H9 (cell line): ENCODE results near the gene SRPK2. TPM values are rescaled to one million over a fixed set of nuclear protein-coding genes. Genes with fewer than 3 reads are reported as not detected.

Experiments used
- DNase-seq: peaks from one replicate; pipeline ENCODE4 v3.0.0-alpha.2; 2017
- H2AFZ ChIP-seq: one replicate; pipeline ENCODE4 v1.6.1; 2013; ENCODE audit warnings: mild to moderate bottlenecking, low read length, control low read depth, moderate library complexity
- H2AK5ac ChIP-seq: 2 replicates; pipeline ENCODE4 v1.6.1; 2013; ENCODE audit warnings: low read length, control low read depth, mixed read lengths; ENCODE audit not compliant: insufficient read length
- H2BK120ac ChIP-seq: one replicate; pipeline ENCODE4 v1.6.1; 2013; ENCODE audit warnings: low read depth, mild to moderate bottlenecking, low read length, control low read depth, inconsistent platforms; ENCODE audit not compliant: poor library complexity, severe bottlenecking
- H2BK12ac ChIP-seq: 2 replicates; pipeline ENCODE4 v1.6.1; 2013; ENCODE audit warnings: low read length, control low read depth, mixed read lengths, low read depth; ENCODE audit not compliant: insufficient read length
- H2BK15ac ChIP-seq: 2 replicates; pipeline ENCODE4 v1.6.1; 2013; ENCODE audit warnings: low read depth, low read length, control low read depth
- H2BK20ac ChIP-seq: one replicate; pipeline ENCODE4 v1.6.1; 2013; ENCODE audit warnings: low read depth, mild to moderate bottlenecking, low read length, control low read depth, inconsistent platforms; ENCODE audit not compliant: poor library complexity, severe bottlenecking
- H2BK5ac ChIP-seq: 2 replicates; pipeline ENCODE4 v1.6.1; 2013; ENCODE audit warnings: low read length, control low read depth, mixed read lengths; ENCODE audit not compliant: insufficient read length
- H3K14ac ChIP-seq: 2 replicates; pipeline ENCODE4 v1.6.1; 2013; ENCODE audit warnings: low read length, control low read depth; ENCODE audit not compliant: insufficient read depth
- H3K18ac ChIP-seq: 2 replicates; pipeline ENCODE4 v1.6.1; 2013; ENCODE audit warnings: low read depth, mild to moderate bottlenecking, mixed read lengths, low read length, control low read depth; ENCODE audit not compliant: insufficient read length
- H3K23ac ChIP-seq: 2 replicates; pipeline ENCODE4 v1.6.1; 2013; ENCODE audit warnings: low read length, control low read depth, mixed read lengths, low read depth; ENCODE audit not compliant: insufficient read length
- H3K23me2 ChIP-seq: 2 replicates; pipeline ENCODE4 v1.6.1; 2013; ENCODE audit warnings: low read depth, mild to moderate bottlenecking, mixed read lengths, low read length, control low read depth; ENCODE audit not compliant: insufficient read length, poor library complexity, severe bottlenecking
- H3K27ac ChIP-seq: 2 replicates; pipeline ENCODE4 v1.5.1; 2013; ENCODE audit warnings: low read length, control low read depth, mixed read lengths, low read depth; ENCODE audit not compliant: insufficient read length
- H3K27me3 ChIP-seq: 2 replicates; pipeline ENCODE4 v1.6.1; 2013; ENCODE audit warnings: low read length, control low read depth, inconsistent platforms; ENCODE audit not compliant: insufficient read depth
- H3K4ac ChIP-seq: 2 replicates; pipeline ENCODE4 v1.6.1; 2013; ENCODE audit warnings: low read depth, mild to moderate bottlenecking, control low read depth, inconsistent platforms, low read length, moderate library complexity
- H3K4me1 ChIP-seq: 2 replicates; pipeline ENCODE4 v1.6.1; 2013; ENCODE audit warnings: low read length, control low read depth, inconsistent platforms; ENCODE audit not compliant: insufficient read depth
- H3K4me2 ChIP-seq: 2 replicates; pipeline ENCODE4 v1.6.1; 2013; ENCODE audit warnings: low read length, control low read depth, mixed read lengths; ENCODE audit not compliant: insufficient read length, insufficient read depth
- H3K56ac ChIP-seq: 2 replicates; pipeline ENCODE4 v1.6.1; 2013; ENCODE audit warnings: low read depth, mild to moderate bottlenecking, mixed read lengths, low read length, control low read depth; ENCODE audit not compliant: insufficient read length
- H3K79me1 ChIP-seq: 2 replicates; pipeline ENCODE4 v1.6.1; 2013; ENCODE audit warnings: low read depth, mild to moderate bottlenecking, moderate library complexity, low read length, control low read depth, inconsistent platforms; ENCODE audit not compliant: insufficient read depth, poor library complexity, severe bottlenecking
- H3K79me2 ChIP-seq: 2 replicates; pipeline ENCODE4 v1.6.1; 2013; ENCODE audit warnings: low read length, control low read depth, inconsistent platforms; ENCODE audit not compliant: insufficient read depth
- H3K9ac ChIP-seq: 2 replicates; pipeline ENCODE4 v1.6.1; 2013; ENCODE audit warnings: low read length, control low read depth, mixed read lengths; ENCODE audit not compliant: insufficient read length; ENCODE audit errors: extremely low read depth
- H3K9me3 ChIP-seq: one replicate; pipeline ENCODE4 v1.6.1; 2013; ENCODE audit warnings: low read depth, low read length, inconsistent platforms; ENCODE audit not compliant: control insufficient read depth
- H3T11ph ChIP-seq: one replicate; pipeline ENCODE4 v1.6.1; 2013; ENCODE audit warnings: mild to moderate bottlenecking, low read length, control low read depth, inconsistent platforms
- H4K20me1 ChIP-seq: one replicate; pipeline ENCODE4 v1.6.1; 2013; ENCODE audit not compliant: control insufficient read depth, insufficient read length, insufficient read depth
- H4K5ac ChIP-seq: 2 replicates; pipeline ENCODE4 v1.6.1; 2013; ENCODE audit warnings: low read depth, mild to moderate bottlenecking, mixed read lengths, low read length, control low read depth; ENCODE audit not compliant: insufficient read length
- H4K8ac ChIP-seq: replicated peaks from 2 replicates; pipeline ENCODE4 v1.6.1; 2013; ENCODE audit warnings: low read length, control low read depth, mixed read lengths, low read depth; ENCODE audit not compliant: insufficient read length
- H4K91ac ChIP-seq: 2 replicates; pipeline ENCODE4 v1.6.1; 2013; ENCODE audit warnings: low read depth, mild to moderate bottlenecking, moderate library complexity, mixed read lengths, low read length, control low read depth; ENCODE audit not compliant: insufficient read length
- H3K27ac Mint-ChIP-seq, 3 experiments: 2 replicates in 2 of 3; 3 replicates in 1 of 3; pipeline ENCODE4 v1.8.0; 2020 to 2021; ENCODE audit warnings: mixed read lengths in 3 of 3, mild to moderate bottlenecking in 1 of 3, moderate library complexity in 1 of 3
- H3K27me3 Mint-ChIP-seq: 2 replicates; pipeline ENCODE4 v1.8.0; 2021; ENCODE audit warnings: low read depth, mild to moderate bottlenecking, moderate library complexity, mixed read lengths
- H3K36me3 Mint-ChIP-seq, 3 experiments: 2 replicates in 2 of 3; 3 replicates in 1 of 3; pipeline ENCODE4 v1.8.0; 2020 to 2021; ENCODE audit warnings: low read depth in 3 of 3, mixed read lengths in 3 of 3; ENCODE audit not compliant: insufficient read depth in 1 of 3
- H3K4me1 Mint-ChIP-seq, 2 experiments: 2 replicates each; pipeline ENCODE4 v1.8.0; 2020; ENCODE audit warnings: mixed read lengths in 2 of 2
- H3K4me3 Mint-ChIP-seq, 2 experiments: 2 replicates in 1 of 2; 3 replicates in 1 of 2; pipeline ENCODE4 v1.8.0; 2020 to 2021; ENCODE audit warnings: mild to moderate bottlenecking in 2 of 2, mixed read lengths in 2 of 2, moderate library complexity in 1 of 2
- H3K9me3 Mint-ChIP-seq, 2 experiments: 2 replicates in 1 of 2; 3 replicates in 1 of 2; pipeline ENCODE4 v1.8.0; 2020; ENCODE audit warnings: mild to moderate bottlenecking in 2 of 2, mixed read lengths in 2 of 2, moderate library complexity in 1 of 2
- WGBS: extraction: QIAGEN DNeasy Blood & Tissue Kit; methylation state at CpG from one replicate; pipeline ENCODE4 v1.1.7; 2013; ENCODE audit warnings: missing lambda C conversion rate, low lambda C conversion rate, mixed read lengths; ENCODE audit not compliant: insufficient read length; ENCODE audit errors: extremely low coverage; 5-methylcytosine and 5-hydroxymethylcytosine counted together
- total RNA-seq: library from RNA; stranded (reverse); gene quantifications from 2 replicates; pipeline ENCODE4 v1.2.1, GENCODE V29; 2021
- TF ChIP-seq, protein P1 (sequence below): fragments of 200-600 bp; sonication (generic); conservative IDR thresholded peaks from 3 replicates; pipeline ENCODE4 v1.8.0; 2021; ENCODE audit warnings: antibody characterized with exemption, mild to moderate bottlenecking

The SRPK2 gene
- total RNA-seq, 1 experiment from 2014 or later: 41.1 TPM

GRCh38 chr7:105178928-105179541 lies 209.7 kb downstream of the SRPK2 start:
- no peaks in the 10 kb centered on the region for H3K27me3 ChIP-seq

More at GRCh38 chr7:105178928-105179541, 209.7 kb downstream of the SRPK2 start:
- H4K91ac ChIP-seq: no peak overlapping the region
- no peaks in the 10 kb centered on the region for H3K4me1 ChIP-seq
- TF ChIP-seq, protein P1, sequence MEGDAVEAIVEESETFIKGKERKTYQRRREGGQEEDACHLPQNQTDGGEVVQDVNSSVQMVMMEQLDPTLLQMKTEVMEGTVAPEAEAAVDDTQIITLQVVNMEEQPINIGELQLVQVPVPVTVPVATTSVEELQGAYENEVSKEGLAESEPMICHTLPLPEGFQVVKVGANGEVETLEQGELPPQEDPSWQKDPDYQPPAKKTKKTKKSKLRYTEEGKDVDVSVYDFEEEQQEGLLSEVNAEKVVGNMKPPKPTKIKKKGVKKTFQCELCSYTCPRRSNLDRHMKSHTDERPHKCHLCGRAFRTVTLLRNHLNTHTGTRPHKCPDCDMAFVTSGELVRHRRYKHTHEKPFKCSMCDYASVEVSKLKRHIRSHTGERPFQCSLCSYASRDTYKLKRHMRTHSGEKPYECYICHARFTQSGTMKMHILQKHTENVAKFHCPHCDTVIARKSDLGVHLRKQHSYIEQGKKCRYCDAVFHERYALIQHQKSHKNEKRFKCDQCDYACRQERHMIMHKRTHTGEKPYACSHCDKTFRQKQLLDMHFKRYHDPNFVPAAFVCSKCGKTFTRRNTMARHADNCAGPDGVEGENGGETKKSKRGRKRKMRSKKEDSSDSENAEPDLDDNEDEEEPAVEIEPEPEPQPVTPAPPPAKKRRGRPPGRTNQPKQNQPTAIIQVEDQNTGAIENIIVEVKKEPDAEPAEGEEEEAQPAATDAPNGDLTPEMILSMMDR: no peak
- H3T11ph ChIP-seq: no peak overlapping the region
- no peak overlapping the region for H3K18ac ChIP-seq
- no peak overlapping the region for H4K5ac ChIP-seq
- no peaks in the 10 kb centered on the region; the same call in 1 of the 2 replicates for H3K79me2 ChIP-seq
- Mint-ChIP-seq H3K36me3 (peaks cover 6 to 9% (median 7%) of the 10 kb centered on the region in 3 experiments; a peak in 5 of 7 replicates), H3K27ac (no peak overlapping the region), H3K9me3 (peaks cover 6 to 10% of the 10 kb centered on the region in 2 experiments; a peak in 3 of 5 replicates), H3K27me3 (no peaks in the 10 kb centered on the region), H3K4me3 (no peak overlapping the region), H3K4me1 (peaks cover 6% of the 10 kb centered on the region in 2 experiments)
- H2BK120ac ChIP-seq: no peak overlapping the region
- H3K23me2 ChIP-seq: no peaks in the 10 kb centered on the region
- no peak overlapping the region for H3K9ac ChIP-seq
- no peak overlapping the region for H3K56ac ChIP-seq
- no peaks in the 10 kb centered on the region for H3K9me3 ChIP-seq
- no peak overlapping the region for H2AFZ ChIP-seq
- H2AK5ac ChIP-seq: no peak overlapping the region
- DNase-seq: no peak
- no peak overlapping the region for H2BK5ac ChIP-seq
- no peak overlapping the region for H3K4ac ChIP-seq
- H3K23ac ChIP-seq: no peak overlapping the region
- WGBS: no CpG with 5 or more reads among the region's 4 CpGs
- H3K4me2 ChIP-seq: no peak overlapping the region
- H2BK12ac ChIP-seq: no peak overlapping the region
- no peak overlapping the region for H3K27ac ChIP-seq
- H4K20me1 ChIP-seq: no peaks in the 10 kb centered on the region
- no peak overlapping the region for H4K8ac ChIP-seq
- H3K14ac ChIP-seq: no peak overlapping the region
- no peak overlapping the region for H2BK15ac ChIP-seq
- no peak overlapping the region for H2BK20ac ChIP-seq
- H3K79me1 ChIP-seq: peaks cover 2% of the 10 kb centered on the region
